GM03348 (cell line): ENCODE data around the gene SUGCT.
A peak's percentile ranks its signal among the peaks of the same experiment; 100 is the strongest.
"Not testable (repeated sequence)": the region's sequence is repeated elsewhere in the genome, so short reads cannot be mapped to it uniquely, and the experiment has no call there.

Experiments used
- DNase-seq: peaks from one replicate; pipeline ENCODE4 v3.0.0; 2012; ENCODE audit warnings: low spot score

SUGCT gene

DNA sequence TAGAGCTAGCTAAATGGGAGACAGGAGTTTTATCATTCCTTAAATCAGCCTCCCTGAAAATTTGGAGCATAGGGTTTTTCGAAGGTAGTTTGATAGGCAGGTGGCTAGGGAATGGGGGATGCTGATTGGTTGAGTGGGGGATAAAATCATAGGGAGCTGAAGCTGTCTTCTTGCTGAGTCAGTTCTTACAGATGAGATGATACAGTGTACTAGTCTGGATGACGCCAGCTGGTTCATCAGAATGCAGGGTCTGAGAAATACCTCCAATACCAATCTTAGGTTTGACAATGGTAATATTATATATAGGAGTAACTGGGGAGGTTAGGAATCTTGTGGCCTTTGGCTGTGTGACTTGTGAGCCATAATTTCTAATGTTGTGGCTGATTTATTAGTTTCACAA, 271.2 kb downstream of the SUGCT start:
- DNase-seq: no peak

GRCh38 chr7:40412323-40412722, 277.5 kb downstream of the SUGCT start:
- DNase-seq: no peak

- DNase-seq: not testable (repeated sequence)
Measured at GRCh38 chr7:40414704-40415103, 279.9 kb downstream of the SUGCT start.

GRCh38 chr7:40418448-40418847, 283.6 kb downstream of the SUGCT start:
- DNase-seq: no peak

- DNase-seq: no peak
Measured at GRCh38 chr7:40418983-40419382, 284.2 kb downstream of the SUGCT start.

- no peak for DNase-seq
Measured at GRCh38 chr7:40419806-40420205, 285.0 kb downstream of the SUGCT start.

DNA sequence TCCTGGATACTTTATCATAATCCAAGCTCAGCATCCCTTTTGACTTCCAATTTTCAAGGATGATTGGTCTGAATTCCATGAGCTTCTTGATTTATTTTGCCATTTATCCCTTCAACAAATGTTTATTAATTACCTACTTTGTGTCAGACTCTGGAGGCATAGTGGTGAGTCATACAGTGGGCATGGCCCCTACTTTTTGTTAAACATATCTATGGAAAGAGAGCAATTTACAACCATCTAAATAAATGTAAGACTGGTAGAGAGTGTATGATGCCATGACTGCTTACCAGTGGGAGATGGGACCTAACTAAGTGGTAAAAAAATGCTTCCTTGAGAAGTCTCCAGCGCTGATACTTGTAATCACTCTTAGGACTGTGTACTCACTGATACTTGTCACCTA, 286.6 kb downstream of the SUGCT start:
- DNase-seq: no peak

GRCh38 chr7:40425696-40426095, 290.9 kb downstream of the SUGCT start:
- DNase-seq: no peak

DNA sequence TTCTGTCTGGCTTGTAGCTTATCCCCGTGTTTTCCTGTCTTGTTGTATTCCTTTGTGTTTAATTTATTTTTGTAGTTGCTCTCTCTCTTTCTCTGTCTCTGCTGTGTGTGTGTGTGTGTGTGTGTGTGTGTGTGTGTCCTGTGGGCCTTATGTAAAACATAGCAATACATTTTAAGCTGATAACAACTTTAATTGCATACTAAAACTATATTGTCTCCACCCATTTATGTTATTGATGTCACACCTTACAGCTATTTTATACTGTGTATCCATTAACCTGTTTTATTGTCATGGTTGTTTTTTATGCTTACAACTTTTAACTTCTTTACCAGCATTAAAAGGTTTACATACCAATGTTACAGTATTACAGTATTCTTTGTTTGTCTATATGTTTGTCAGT, 293.6 kb downstream of the SUGCT start:
- no peak for DNase-seq

GRCh38 chr7:40429826-40430225, 295.0 kb downstream of the SUGCT start:
- no peak for DNase-seq

DNA sequence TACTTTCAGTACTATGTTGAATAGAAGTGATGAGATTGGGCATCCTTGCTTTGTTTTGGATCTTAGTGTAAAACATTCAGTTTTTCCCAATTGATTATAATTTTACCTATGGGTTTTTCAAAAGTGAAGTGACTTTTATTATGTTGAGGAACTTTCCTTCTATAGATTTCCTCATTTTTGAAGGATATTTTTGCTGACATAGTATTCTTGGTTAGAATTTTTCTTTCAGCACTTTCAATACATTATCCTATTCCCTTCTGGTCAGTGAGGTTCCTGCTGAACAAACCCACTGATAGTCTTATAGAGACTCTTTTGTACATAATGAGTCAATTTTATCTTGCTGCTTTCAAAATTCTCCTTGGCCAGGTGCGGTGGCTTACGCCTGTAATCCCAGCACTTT, 297.2 kb downstream of the SUGCT start:
- no peak for DNase-seq

DNA sequence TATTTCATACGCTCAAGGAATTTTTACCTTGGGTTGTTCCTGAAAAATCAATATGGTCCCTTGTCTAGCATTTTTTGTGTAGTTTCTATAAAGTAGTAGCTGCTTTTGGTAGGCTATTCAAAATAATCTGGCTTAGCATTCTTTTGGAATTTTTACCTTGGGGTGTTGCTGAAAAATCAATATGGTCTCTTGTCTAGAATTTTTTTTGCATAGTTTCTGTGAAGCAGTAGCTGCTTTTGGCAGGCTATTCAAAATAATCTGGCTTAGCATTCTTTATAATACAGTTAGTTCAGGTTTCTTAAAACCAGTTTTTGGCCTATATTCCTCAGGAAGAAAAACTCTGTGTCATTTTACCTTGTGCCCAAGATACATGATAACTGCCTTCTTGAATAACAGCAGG, 301.9 kb downstream of the SUGCT start:
- DNase-seq: peak; percentile 6

GRCh38 chr7:40437498-40437897, 302.7 kb downstream of the SUGCT start:
- DNase-seq: peak; percentile 75

DNA sequence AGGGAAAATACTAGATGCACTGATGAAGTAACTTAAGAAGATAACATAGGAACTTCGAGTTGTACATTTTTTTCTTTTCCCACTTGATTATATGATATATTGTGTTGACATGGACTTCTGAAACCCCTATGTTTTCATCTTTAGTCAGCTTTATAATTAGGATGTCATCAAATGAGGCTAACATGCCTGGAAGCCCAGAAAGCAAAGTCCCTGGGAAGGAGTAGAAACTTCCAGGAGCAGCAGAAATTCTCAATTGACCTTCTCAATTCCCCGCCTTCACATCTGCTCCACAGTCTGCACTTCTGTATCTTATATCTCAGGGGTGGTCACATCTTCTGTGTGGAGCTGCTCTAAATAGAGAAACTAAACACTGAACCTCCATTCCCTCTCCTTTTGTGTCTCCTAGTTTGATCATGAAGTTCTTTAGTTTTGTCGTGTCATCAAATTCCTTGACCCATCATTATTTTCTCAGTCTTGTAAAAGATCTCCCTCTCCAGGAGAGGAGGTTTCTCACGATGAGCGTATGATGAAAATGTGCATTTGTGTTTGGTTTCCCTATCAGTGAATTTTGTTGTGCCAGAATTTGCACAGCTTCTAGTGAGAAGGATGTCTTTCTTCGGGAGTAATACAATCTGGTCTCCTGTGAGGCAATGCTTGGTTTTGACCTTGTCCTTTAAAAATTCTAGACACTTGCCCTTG, 303.3 kb downstream of the SUGCT start:
- DNase-seq: peak; percentile 13

GRCh38 chr7:40439686-40440085, 304.9 kb downstream of the SUGCT start:
- DNase-seq: no peak

DNA sequence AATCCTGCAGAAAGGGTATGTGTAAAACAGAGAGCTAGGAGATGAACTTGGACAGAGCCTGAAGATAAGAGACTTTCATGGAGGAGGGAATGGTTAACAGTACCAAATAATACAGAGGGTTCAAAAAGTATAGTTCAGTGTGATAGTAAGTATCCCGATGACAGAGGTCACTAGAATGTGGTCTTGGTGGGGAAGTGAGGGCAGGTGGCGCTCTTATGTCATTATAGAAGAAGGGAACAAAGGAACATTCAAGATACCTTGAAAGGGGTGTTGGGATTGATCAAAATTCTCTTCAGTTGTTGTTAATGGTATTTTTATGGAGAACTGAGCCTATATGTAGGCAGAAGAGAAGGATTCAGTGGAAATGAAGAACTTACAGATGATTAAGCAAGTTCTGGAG, 312.5 kb downstream of the SUGCT start:
- DNase-seq: no peak

- peak; percentile 50 for DNase-seq
Measured at GRCh38 chr7:40455485-40455884, 320.7 kb downstream of the SUGCT start.

DNA sequence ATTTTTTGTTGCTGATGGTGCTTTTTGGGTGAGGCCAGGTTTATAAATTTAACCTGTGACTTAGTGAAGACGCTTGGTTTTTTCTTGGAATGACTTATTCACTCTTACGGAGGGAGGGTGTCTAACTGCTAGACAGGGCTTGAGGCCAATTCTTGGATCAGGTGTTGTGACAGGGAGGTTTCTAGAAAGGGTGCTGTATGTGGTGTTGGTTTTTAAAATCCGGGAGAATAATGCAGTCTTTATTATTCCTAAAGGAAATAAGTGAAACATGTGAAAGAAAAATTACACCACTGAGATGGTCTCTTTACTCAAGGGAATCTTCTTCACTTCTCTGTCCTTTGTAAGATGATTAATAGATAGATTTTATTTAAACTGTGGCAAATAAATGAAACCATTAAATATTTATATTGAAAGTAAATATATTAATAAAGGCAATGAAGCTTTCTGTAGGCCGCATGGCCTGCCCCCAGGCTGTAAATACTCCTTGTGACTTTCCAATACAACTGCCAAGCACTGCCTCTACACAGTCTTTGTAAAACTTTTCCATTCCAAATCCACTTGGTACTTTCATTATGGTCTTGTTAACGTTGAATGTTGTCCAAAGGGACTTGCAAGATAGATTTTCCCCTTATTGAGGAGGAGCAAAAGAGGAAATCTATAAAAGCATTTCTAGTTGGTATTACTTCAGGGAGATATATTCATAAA, 323.1 kb downstream of the SUGCT start:
- DNase-seq: no peak

DNA sequence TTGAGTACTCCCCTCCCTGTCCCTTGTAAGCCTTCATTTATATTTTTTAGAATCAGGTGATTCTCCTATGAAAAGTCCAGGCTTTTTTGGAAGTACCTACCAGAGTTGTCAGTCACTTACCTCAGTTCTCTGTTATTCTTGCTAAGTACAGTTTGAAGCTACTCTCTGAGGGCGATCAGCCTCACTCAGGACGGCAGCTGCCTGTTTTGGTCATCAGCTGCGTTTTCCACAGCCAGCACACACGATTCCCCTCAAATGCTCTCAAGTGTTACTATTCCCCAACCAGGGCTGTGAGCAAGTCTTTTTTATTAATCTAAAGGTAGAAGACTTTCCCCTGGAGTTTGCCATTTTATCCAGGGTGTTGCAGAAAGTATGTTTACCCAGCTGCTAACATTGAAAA, 328.6 kb downstream of the SUGCT start:
- DNase-seq: no peak

DNA sequence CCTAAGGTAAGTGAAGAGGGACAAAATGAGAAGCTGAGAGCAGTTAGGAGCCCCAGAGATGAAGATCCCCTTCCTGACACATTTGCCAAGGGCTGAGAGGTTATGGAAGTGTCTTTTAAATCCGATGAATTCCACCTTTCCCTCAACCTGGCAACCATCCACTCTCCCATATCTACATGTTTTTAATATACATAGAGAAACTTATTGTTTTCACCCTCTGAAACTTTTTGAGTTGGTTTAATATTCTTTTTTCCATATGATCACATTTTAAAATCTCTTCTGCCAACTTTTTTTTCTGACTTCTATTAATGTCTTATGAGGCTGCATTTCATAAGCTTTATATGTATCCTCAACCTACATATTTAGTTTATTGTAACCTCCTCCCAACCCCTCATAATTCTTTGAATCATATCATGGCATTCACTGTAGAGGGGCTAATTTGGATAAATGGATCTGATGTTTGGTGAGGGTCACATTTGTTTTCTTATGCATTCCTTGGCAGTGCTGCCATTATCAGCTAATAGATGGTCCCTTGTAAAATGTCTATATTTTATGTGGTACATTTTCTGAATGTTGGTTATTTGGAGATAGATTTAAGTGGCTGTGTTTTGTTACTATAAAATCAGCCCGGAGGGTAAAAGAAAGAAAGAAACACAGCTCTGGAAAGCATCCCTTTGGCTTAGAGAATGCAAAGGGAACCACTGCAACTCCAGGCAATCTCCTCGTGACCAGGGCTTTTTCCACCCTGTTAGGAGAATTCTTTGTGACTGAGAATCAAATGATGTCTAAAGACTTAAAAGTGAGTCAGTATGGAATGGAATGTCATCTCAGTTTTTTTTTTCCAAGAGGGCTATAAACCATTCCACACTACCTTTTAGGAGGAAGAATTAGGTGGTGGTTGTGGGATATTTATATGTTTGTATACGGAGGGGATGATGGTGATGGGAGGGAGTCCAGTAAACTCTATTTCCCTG, 334.4 kb downstream of the SUGCT start:
- peak; percentile 73 for DNase-seq

DNA sequence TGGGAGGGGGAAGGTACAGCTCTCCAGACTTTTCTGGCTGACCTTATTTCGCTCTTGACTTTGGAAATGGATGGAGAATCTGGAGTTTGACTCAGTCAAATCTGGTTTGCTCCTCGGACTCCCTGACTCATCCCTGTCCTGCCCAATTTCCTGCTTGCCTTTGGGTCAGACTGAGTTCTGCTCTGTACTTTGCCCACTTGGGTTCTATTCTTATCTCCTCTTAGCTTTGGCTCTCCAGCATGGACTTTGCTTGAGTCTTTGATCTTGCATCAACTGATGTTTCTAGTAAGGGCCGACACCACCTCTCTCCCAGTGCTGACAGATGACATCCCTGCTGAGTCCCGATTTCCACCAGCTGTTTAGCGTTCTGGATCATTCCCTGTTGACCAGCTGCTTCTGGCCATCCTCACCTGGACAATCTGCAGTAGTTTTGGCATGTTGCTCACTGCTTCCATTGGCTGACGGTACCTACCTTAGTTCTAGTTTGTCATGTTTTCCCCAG, 335.3 kb downstream of the SUGCT start:
- DNase-seq: peak; percentile 47

- DNase-seq: no peak
Measured at GRCh38 chr7:40470817-40471216, 336.0 kb downstream of the SUGCT start.
